ENCODE results near the gene NR4A1.

The NR4A1 gene

GRCh38 chr12:52050758-52051541 is at the start of gene NR4A1:
Gene NR4A1 (plus strand): TSS chr12:52051442. CDS start chr12:52054329, 2,887 bp downstream.
- in situ Hi-C loops (cut with HindIII; ENCODE audit: low sequenced_read_pairs): no loop called here
- H3K4me3 ChIP-seq (ENCODE audit: low read depth, low read length): peak within 1 kb of the TSS; percentile 76
- peak; percentile 18 for TF ChIP-seq CTCF (IDR thresholded peaks at IDR 0.05; ENCODE audit: low read depth, low read length)
- peak; percentile 98 for DNase-seq (ENCODE audit: low read depth, low spot score)

- DNase-seq (ENCODE audit: low read depth, low spot score): no peak
- H3K4me3 ChIP-seq (ENCODE audit: low read depth, low read length): no peak overlapping the region
- no peak for TF ChIP-seq CTCF (IDR thresholded peaks at IDR 0.05; ENCODE audit: low read depth, low read length)
- in situ Hi-C loops (cut with HindIII; ENCODE audit: low sequenced_read_pairs): no loop called here
These were observed 48.2 kb upstream of the NR4A1 start for GRCh38 chr12:52003016-52003550.

- no peak for DNase-seq (ENCODE audit: low read depth, low spot score)
- TF ChIP-seq CTCF (IDR thresholded peaks at IDR 0.05; ENCODE audit: low read depth, low read length): no peak
- in situ Hi-C loops (cut with HindIII; ENCODE audit: low sequenced_read_pairs): no loop called here
- H3K4me3 ChIP-seq (ENCODE audit: low read depth, low read length): no peak overlapping the region
These were observed 47.7 kb upstream of the NR4A1 start for GRCh38 chr12:52003591-52003990.

- in situ Hi-C loops (cut with HindIII; ENCODE audit: low sequenced_read_pairs): no loop called here
- H3K4me3 ChIP-seq (ENCODE audit: low read depth, low read length): no peak overlapping the region
- DNase-seq (ENCODE audit: low read depth, low spot score): peak; percentile 44
- peak; percentile 77 for TF ChIP-seq CTCF (IDR thresholded peaks at IDR 0.05; ENCODE audit: low read depth, low read length)
These were observed 47.1 kb upstream of the NR4A1 start for GRCh38 chr12:52004042-52004648.

GRCh38 chr12:52005218-52005902 is 45.9 kb upstream of the NR4A1 start:
- DNase-seq (ENCODE audit: low read depth, low spot score): no peak
- in situ Hi-C loops (cut with HindIII; ENCODE audit: low sequenced_read_pairs): no loop called here
- H3K4me3 ChIP-seq (ENCODE audit: low read depth, low read length): no peak overlapping the region
- TF ChIP-seq CTCF (IDR thresholded peaks at IDR 0.05; ENCODE audit: low read depth, low read length): no peak

GRCh38 chr12:52005903-52006703 is 45.1 kb upstream of the NR4A1 start:
- in situ Hi-C loops (cut with HindIII; ENCODE audit: low sequenced_read_pairs): no loop called here
- no peak overlapping the region for H3K4me3 ChIP-seq (ENCODE audit: low read depth, low read length)
- no peak for DNase-seq (ENCODE audit: low read depth, low spot score)
- TF ChIP-seq CTCF (IDR thresholded peaks at IDR 0.05; ENCODE audit: low read depth, low read length): no peak

Measured in astrocyte of the spinal cord (primary cell).